ENCODE measurements around the gene CTDSPL. TPM values are rescaled to one million over a fixed set of nuclear protein-coding genes. Genes with fewer than 3 reads are reported as not detected.

CTDSPL gene
- total RNA-seq, 1 donor from 2014 or later: 43.0 TPM

DNA sequence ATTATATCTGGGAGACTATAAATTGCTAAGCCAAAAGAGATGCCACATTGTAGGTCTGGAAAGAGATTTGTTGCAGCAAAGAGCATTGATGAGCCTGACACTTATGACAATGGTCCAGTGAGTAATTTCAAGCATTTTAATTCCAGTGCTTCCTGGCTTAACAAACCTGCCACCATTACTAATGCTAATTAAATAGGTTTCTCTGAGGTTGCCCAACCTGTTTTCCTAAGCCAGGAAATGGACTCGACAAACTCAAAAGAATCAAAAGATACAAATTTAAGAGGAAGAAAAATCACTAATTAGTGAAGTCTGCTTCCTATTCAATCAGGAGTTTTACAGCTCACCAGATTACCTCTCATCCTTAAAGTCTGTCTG, 36.7 kb upstream of the CTDSPL start:
- H3K79me2 ChIP-seq (ENCODE audit: low read depth): no peaks in the 10 kb centered on the region
- H3K27me3 Mint-ChIP-seq (ENCODE audit: insufficient read depth, low read depth): no peaks in the 10 kb centered on the region
- H3K9me3 Mint-ChIP-seq: no peaks in the 10 kb centered on the region
- H3K27ac Mint-ChIP-seq: no peak overlapping the region
- peaks cover 10% of the 10 kb centered on the region for H3K4me1 ChIP-seq
- H3K4me3 ChIP-seq: no peak overlapping the region
- no peaks in the 10 kb centered on the region for H3F3A ChIP-seq (ENCODE audit: low read depth)
- H3K9ac ChIP-seq: no peak overlapping the region
- H3K36me3 ChIP-seq: no peaks in the 10 kb centered on the region
- no peaks in the 10 kb centered on the region for H3K9me3 ChIP-seq (ENCODE audit: low read depth)
- TF ChIP-seq EZH2phosphoT487 (IDR thresholded peaks at IDR 0.05) (no peak), EZH2 (IDR thresholded peaks at IDR 0.05) (no peak)
- TF ChIP-seq, protein P1, sequence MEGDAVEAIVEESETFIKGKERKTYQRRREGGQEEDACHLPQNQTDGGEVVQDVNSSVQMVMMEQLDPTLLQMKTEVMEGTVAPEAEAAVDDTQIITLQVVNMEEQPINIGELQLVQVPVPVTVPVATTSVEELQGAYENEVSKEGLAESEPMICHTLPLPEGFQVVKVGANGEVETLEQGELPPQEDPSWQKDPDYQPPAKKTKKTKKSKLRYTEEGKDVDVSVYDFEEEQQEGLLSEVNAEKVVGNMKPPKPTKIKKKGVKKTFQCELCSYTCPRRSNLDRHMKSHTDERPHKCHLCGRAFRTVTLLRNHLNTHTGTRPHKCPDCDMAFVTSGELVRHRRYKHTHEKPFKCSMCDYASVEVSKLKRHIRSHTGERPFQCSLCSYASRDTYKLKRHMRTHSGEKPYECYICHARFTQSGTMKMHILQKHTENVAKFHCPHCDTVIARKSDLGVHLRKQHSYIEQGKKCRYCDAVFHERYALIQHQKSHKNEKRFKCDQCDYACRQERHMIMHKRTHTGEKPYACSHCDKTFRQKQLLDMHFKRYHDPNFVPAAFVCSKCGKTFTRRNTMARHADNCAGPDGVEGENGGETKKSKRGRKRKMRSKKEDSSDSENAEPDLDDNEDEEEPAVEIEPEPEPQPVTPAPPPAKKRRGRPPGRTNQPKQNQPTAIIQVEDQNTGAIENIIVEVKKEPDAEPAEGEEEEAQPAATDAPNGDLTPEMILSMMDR (IDR thresholded peaks at IDR 0.05): no peak
- no peak overlapping the region for H2AFZ ChIP-seq (replicated peaks)
- no peak for DNase-seq (ENCODE audit: low spot score)
- H3K4me1 Mint-ChIP-seq: peaks cover 4% of the 10 kb centered on the region
- no peak overlapping the region for H3K4me3 Mint-ChIP-seq
- no peak overlapping the region for H3K27ac ChIP-seq
- H3K4me2 ChIP-seq: no peak overlapping the region
- H3K27me3 ChIP-seq: no peaks in the 10 kb centered on the region
- H3K36me3 Mint-ChIP-seq: peaks cover 12% of the 10 kb centered on the region
- no peaks in the 10 kb centered on the region for H4K20me1 ChIP-seq (ENCODE audit: low read depth)

DNA sequence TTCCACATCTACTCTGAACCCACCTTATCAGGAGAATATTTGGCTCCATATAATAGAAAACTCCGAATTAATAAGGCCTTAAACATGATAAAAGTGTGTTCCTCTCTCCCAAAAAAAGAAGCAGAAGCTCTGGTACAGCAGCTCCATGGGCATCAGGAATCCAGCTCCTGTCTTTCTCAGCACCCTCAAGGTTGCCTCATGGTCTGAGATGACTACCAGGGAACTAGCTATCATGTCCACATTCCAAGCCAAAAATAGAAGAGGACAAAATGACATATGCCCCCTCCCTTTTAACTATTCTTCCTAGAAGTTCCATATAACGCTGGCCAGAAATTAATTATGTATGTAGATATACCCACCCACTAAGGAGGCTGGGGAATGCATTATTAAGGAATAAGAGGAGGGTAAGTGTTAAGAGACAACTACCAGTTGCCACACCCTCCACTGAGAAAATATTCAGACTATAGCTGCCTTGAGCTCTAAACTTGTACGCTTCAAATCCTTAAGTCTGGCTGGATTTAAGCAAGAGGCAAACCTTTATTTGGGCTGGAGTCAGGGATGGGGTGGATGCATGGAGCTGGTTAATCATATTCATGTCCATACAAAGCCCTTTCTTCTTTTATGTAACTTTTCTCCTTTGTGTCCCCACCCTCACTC, 35.8 kb upstream of the CTDSPL start:
- H3K4me2 ChIP-seq: no peak overlapping the region
- H3K27ac ChIP-seq: no peak overlapping the region
- H3K79me2 ChIP-seq (ENCODE audit: low read depth): no peaks in the 10 kb centered on the region
- DNase-seq (ENCODE audit: low spot score): no peak
- Mint-ChIP-seq H3K27ac (no peak overlapping the region), H3K36me3 (peaks cover 15% of the 10 kb centered on the region), H3K9me3 (no peaks in the 10 kb centered on the region), H3K27me3 (ENCODE audit: insufficient read depth, low read depth) (no peaks in the 10 kb centered on the region), H3K4me3 (no peak overlapping the region), H3K4me1 (peaks cover 4% of the 10 kb centered on the region)
- no peak overlapping the region for H2AFZ ChIP-seq (replicated peaks)
- no peaks in the 10 kb centered on the region for H3F3A ChIP-seq (ENCODE audit: low read depth)
- no peaks in the 10 kb centered on the region for H3K27me3 ChIP-seq
- no peaks in the 10 kb centered on the region for H3K9me3 ChIP-seq (ENCODE audit: low read depth)
- no peak overlapping the region for H3K4me3 ChIP-seq
- no peaks in the 10 kb centered on the region for H4K20me1 ChIP-seq (ENCODE audit: low read depth)
- H3K4me1 ChIP-seq: peaks cover 10% of the 10 kb centered on the region
- TF ChIP-seq, protein P1 (IDR thresholded peaks at IDR 0.05): no peak
- TF ChIP-seq EZH2 (IDR thresholded peaks at IDR 0.05): no peak
- no peak for TF ChIP-seq EZH2phosphoT487 (IDR thresholded peaks at IDR 0.05)
- H3K9ac ChIP-seq: no peak overlapping the region
- no peaks in the 10 kb centered on the region for H3K36me3 ChIP-seq

- no peak overlapping the region for H2AFZ ChIP-seq (replicated peaks)
- H4K20me1 ChIP-seq (ENCODE audit: low read depth): no peaks in the 10 kb centered on the region
- H3K4me3 ChIP-seq: no peak overlapping the region
- no peaks in the 10 kb centered on the region for H3K36me3 ChIP-seq
- no peak overlapping the region for H3K9ac ChIP-seq
- H3K9me3 Mint-ChIP-seq: no peaks in the 10 kb centered on the region
- no peak overlapping the region for H3K27ac Mint-ChIP-seq
- peaks cover 15% of the 10 kb centered on the region for H3K36me3 Mint-ChIP-seq
- H3K27me3 Mint-ChIP-seq (ENCODE audit: insufficient read depth, low read depth): no peaks in the 10 kb centered on the region
- H3K4me1 Mint-ChIP-seq: peaks cover 4% of the 10 kb centered on the region
- no peak overlapping the region for H3K4me3 Mint-ChIP-seq
- H3K27ac ChIP-seq: no peak overlapping the region
- no peaks in the 10 kb centered on the region for H3F3A ChIP-seq (ENCODE audit: low read depth)
- no peaks in the 10 kb centered on the region for H3K79me2 ChIP-seq (ENCODE audit: low read depth)
- no peaks in the 10 kb centered on the region for H3K27me3 ChIP-seq
- TF ChIP-seq, protein P1 (IDR thresholded peaks at IDR 0.05): no peak
- TF ChIP-seq EZH2phosphoT487 (IDR thresholded peaks at IDR 0.05): no peak
- TF ChIP-seq EZH2 (IDR thresholded peaks at IDR 0.05): no peak
- no peak for DNase-seq (ENCODE audit: low spot score)
- H3K4me1 ChIP-seq: peaks cover 10% of the 10 kb centered on the region
- no peaks in the 10 kb centered on the region for H3K9me3 ChIP-seq (ENCODE audit: low read depth)
- no peak overlapping the region for H3K4me2 ChIP-seq
Observed at GRCh38 chr3:37826502-37826901, 35.2 kb upstream of the CTDSPL start.

Data from neural progenitor cell (in vitro differentiated cells).